Thoracic aorta (tissue), 2 donors: ENCODE data around the gene TMEM38A. TPM values are rescaled to one million over a fixed set of nuclear protein-coding genes. Genes with fewer than 3 reads are reported as not detected.

Experiments used
- ATAC-seq: fragments of 150-250 bp; one replicate; pipeline ENCODE4 v1.8.0; 2017; ENCODE audit warnings: low read depth; ENCODE audit not compliant: insufficient number of reproducible peaks, low FRiP score
- DNase-seq: peaks from one replicate; pipeline ENCODE4 v3.0.0-alpha.2; 2020; ENCODE audit warnings: low spot score
- H3K27ac ChIP-seq, 2 donors: fragments of 200-600 bp; sonication (generic); 1 replicate in 1 of 2; 2 replicates in 1 of 2; pipeline ENCODE4 v1.5.1; 2016; ENCODE audit warnings: mild to moderate bottlenecking in 2 of 2, moderate library complexity in 2 of 2
- H3K27me3 ChIP-seq: fragments of 200-600 bp; sonication (generic); replicated peaks from 2 replicates; pipeline ENCODE4 v1.6.0; 2016; ENCODE audit warnings: mild to moderate bottlenecking; ENCODE audit not compliant: insufficient read depth
- H3K36me3 ChIP-seq: fragments of 200-600 bp; sonication (generic); one replicate; pipeline ENCODE4 v1.5.1; 2016
- H3K4me1 ChIP-seq, 2 donors: fragments of 200-600 bp; sonication (generic); 1 replicate in 1 of 2; 2 replicates in 1 of 2; pipeline versions ENCODE4 v1.5.1 to v1.6.0; 2016; ENCODE audit warnings: low read depth in 2 of 2, mild to moderate bottlenecking in 1 of 2; ENCODE audit not compliant: control insufficient read depth in 1 of 2
- H3K4me3 ChIP-seq: fragments of 200-600 bp; sonication (generic); 2 replicates; pipeline ENCODE4 v1.5.1; 2016; ENCODE audit warnings: mild to moderate bottlenecking
- H3K9me3 ChIP-seq: fragments of 200-600 bp; sonication (generic); 2 replicates; pipeline ENCODE4 v1.5.1; 2016
- CTCF ChIP-seq: fragments of 200-600 bp; sonication (generic); IDR thresholded peaks from one replicate; pipeline ENCODE4 v1.5.1; 2019; ENCODE audit warnings: antibody characterized with exemption
- total RNA-seq, 2 donors: library from RNA; depleted of rRNA; stranded (reverse); fragments of >200 nt; gene quantifications; one replicate each; pipeline versions ENCODE4 v1.1.0 to v1.2.3, GENCODE V29; 2016

Gene TMEM38A
- total RNA-seq, 2 donors from 2014 or later: 7.6 to 11.9 TPM

- H3K4me3 ChIP-seq: no peak overlapping the region
- H3K9me3 ChIP-seq: no peaks in the 10 kb centered on the region
- peaks cover 34% of the 10 kb centered on the region for H3K36me3 ChIP-seq
- H3K27ac ChIP-seq: no peak overlapping the region
- ATAC-seq (no peak), DNase-seq (no peak)
- no peak for TF ChIP-seq CTCF
- H3K27me3 ChIP-seq: no peaks in the 10 kb centered on the region
- H3K4me1 ChIP-seq: no peaks in the 10 kb centered on the region
Observed at GRCh38 chr19:16637535-16637934, 23.4 kb upstream of the TMEM38A start.

DNA sequence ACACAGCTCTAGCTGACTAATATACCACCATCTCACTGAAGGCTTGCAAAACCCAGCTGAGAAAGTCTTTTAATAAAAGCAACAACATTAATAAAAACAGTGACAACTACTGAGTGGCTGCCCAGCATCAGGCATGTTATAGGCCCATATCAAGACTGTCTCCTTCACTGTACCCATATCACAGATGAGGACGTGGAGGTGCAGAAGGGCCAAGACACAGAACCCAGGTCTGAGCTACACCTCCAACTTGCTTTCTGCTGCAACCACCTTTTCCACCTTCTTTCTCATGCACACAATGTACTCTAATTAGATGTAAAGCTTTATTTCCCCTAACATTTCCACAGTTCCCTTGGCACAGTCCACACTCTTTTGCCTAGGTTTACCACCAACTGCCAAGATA lies 22.3 kb upstream of the TMEM38A start:
- no peaks in the 10 kb centered on the region for H3K27me3 ChIP-seq
- no peak for DNase-seq
- ATAC-seq: no peak
- H3K4me1 ChIP-seq: no peaks in the 10 kb centered on the region
- H3K27ac ChIP-seq: no peak overlapping the region
- H3K9me3 ChIP-seq: no peaks in the 10 kb centered on the region
- H3K36me3 ChIP-seq: peaks cover 39% of the 10 kb centered on the region
- H3K4me3 ChIP-seq: no peak overlapping the region
- TF ChIP-seq CTCF: no peak

- H3K36me3 ChIP-seq: peaks cover 52% of the 10 kb centered on the region
- ATAC-seq (no peak), DNase-seq (no peak)
- no peak for TF ChIP-seq CTCF
- H3K4me1 ChIP-seq: no peaks in the 10 kb centered on the region
- no peaks in the 10 kb centered on the region for H3K9me3 ChIP-seq
- H3K27ac ChIP-seq: no peak overlapping the region
- H3K4me3 ChIP-seq: no peak overlapping the region
- no peaks in the 10 kb centered on the region for H3K27me3 ChIP-seq
Observed at GRCh38 chr19:16640951-16641350, 20.0 kb upstream of the TMEM38A start.

GRCh38 chr19:16641695-16642094 lies 19.2 kb upstream of the TMEM38A start:
- Histone ChIP-seq H3K27me3 (no peaks in the 10 kb centered on the region), H3K9me3 (no peaks in the 10 kb centered on the region), H3K4me3 (no peak overlapping the region), H3K36me3 (peaks cover 57% of the 10 kb centered on the region), H3K27ac (no peak overlapping the region), H3K4me1 (no peaks in the 10 kb centered on the region)
- no peak for TF ChIP-seq CTCF
- ATAC-seq: no peak
- no peak for DNase-seq

- H3K4me1 ChIP-seq: no peaks in the 10 kb centered on the region
- no peak overlapping the region for H3K4me3 ChIP-seq
- H3K36me3 ChIP-seq: peaks cover 59% of the 10 kb centered on the region
- DNase-seq: no peak
- H3K27ac ChIP-seq: no peak overlapping the region
- no peaks in the 10 kb centered on the region for H3K27me3 ChIP-seq
- no peaks in the 10 kb centered on the region for H3K9me3 ChIP-seq
- ATAC-seq: no peak
- TF ChIP-seq CTCF: no peak
Observed at GRCh38 chr19:16645140-16645539, 15.8 kb upstream of the TMEM38A start.
